Upper lobe of left lung (tissue), 6 donors: Measurements from ENCODE around the gene SGSM2. TPM values are rescaled to one million over a fixed set of nuclear protein-coding genes. Genes with fewer than 3 reads are reported as not detected.

Source experiments
- ATAC-seq, 2 donors: fragments of 200-7000 bp; cut with Tn5 transposase; one replicate each; pipeline ENCODE4 v1.9.1; 2022; ENCODE audit warnings: mild to moderate bottlenecking in 2 of 2, moderate library complexity in 2 of 2; ENCODE audit not compliant: low FRiP score in 2 of 2
- DNase-seq, 2 donors: peaks; one replicate each; pipeline ENCODE4 v3.0.0-alpha.2; 2019 to 2020
- H3K27ac ChIP-seq, 4 donors: fragments of 200-600 bp; sonication (generic); one replicate each; pipeline ENCODE4 v1.5.1; 2016 to 2019
- H3K27me3 ChIP-seq, 4 donors: fragments of 200-600 bp; sonication (generic); one replicate each; pipeline ENCODE4 v1.5.1; 2017 to 2019
- H3K36me3 ChIP-seq, 4 donors: fragments of 200-600 bp; sonication (generic); one replicate each; pipeline ENCODE4 v1.5.1; 2016 to 2019
- H3K4me1 ChIP-seq, 4 donors: fragments of 200-600 bp; sonication (generic); one replicate each; pipeline ENCODE4 v1.5.1; 2018 to 2019
- H3K4me3 ChIP-seq, 4 donors: fragments of 200-600 bp; sonication (generic); one replicate each; pipeline ENCODE4 v1.5.1; 2017 to 2019; ENCODE audit warnings: mild to moderate bottlenecking in 2 of 4, moderate library complexity in 1 of 4
- H3K9me3 ChIP-seq, 4 donors: fragments of 200-600 bp; sonication (generic); one replicate each; pipeline ENCODE4 v1.5.1; 2018 to 2019
- CTCF ChIP-seq, 6 experiments: fragments of 450-650 bp in 4 of 6; fragments of 200-600 bp in 2 of 6; sonication (generic) in 2 of 6; IDR thresholded peaks; one replicate each; pipeline ENCODE4 v1.5.1; 2016 to 2019; ENCODE audit warnings: antibody characterized with exemption in 6 of 6
- EP300 ChIP-seq, 4 donors: sonication (generic); formaldehyde crosslinking; IDR thresholded peaks; one replicate each; pipeline ENCODE4 v1.5.1; 2017; ENCODE audit warnings: antibody characterized with exemption in 4 of 4, control low read depth in 2 of 4
- POLR2A ChIP-seq, 4 donors: fragments of 450-650 bp; IDR thresholded peaks; one replicate each; pipeline ENCODE4 v1.5.1; 2016 to 2017; ENCODE audit warnings: antibody characterized with exemption in 4 of 4, mild to moderate bottlenecking in 2 of 4
- POLR2AphosphoS5 ChIP-seq, 2 donors: sonication (generic); formaldehyde crosslinking; IDR thresholded peaks; one replicate each; pipeline ENCODE4 v1.5.1; 2017; ENCODE audit warnings: antibody characterized with exemption in 2 of 2
- WGBS, 2 donors: methylation state at CpG; one replicate each; pipeline ENCODE4 v1.1.5; 2017 to 2018; 5-methylcytosine and 5-hydroxymethylcytosine counted together
- total RNA-seq, 6 donors: library from RNA; depleted of rRNA in 4 of 6; stranded (reverse); fragments of >200 nt in 4 of 6; gene quantifications; one replicate each; pipeline versions ENCODE4 v1.1.0 to v1.2.1, GENCODE V29; 2016 to 2021
- donor health status: DM: no; HTN: no; CAD: no; lungs with moderate emphysema.
- donor health status: DM: no; HTN: yes; CAD: no; lungs with severe emphysema.

The SGSM2 gene
- total RNA-seq, 6 donors from 2014 or later, result 53.1 to 313 (median 60.1) TPM

- ATAC-seq, result no peak
- DNase-seq, result peak; percentile 69 to 92
- H3K9me3 ChIP-seq, result no peaks in the 10 kb centered on the region
- no peaks in the 10 kb centered on the region for H3K36me3 ChIP-seq
- peak overlapping the region; percentile 98 to 99 (median 98) for H3K27ac ChIP-seq
- WGBS, 2 donors, result 0 to 1% methylated on average over 8 to 25 of the region's 43 CpGs
- H3K4me3 ChIP-seq, result peak overlapping the region; percentile 66 to 93 (median 78)
- H3K4me1 ChIP-seq, result peaks cover 49 to 70% (median 55%) of the 10 kb centered on the region in 4 donors
- H3K27me3 ChIP-seq, result peaks cover 0 to 2% (median 0%) of the 10 kb centered on the region in 4 donors
- no peak for TF ChIP-seq POLR2A (IDR thresholded peaks at IDR 0.05)
- TF ChIP-seq POLR2AphosphoS5 (IDR thresholded peaks at IDR 0.05), result no peak
- no peak for TF ChIP-seq EP300 (IDR thresholded peaks at IDR 0.05)
Measured at GRCh38 chr17:2400474-2400866, 63.2 kb downstream of the SGSM2 start.

- ATAC-seq (peak; percentile 79 to 85), DNase-seq (peak; percentile 95 to 99)
- Histone ChIP-seq H3K36me3 (no peaks in the 10 kb centered on the region), H3K4me3 (peak within 1 kb of the TSS; percentile 66 to 93 (median 78)), H3K9me3 (no peaks in the 10 kb centered on the region), H3K27ac (peak within 1 kb of the TSS; percentile 98 to 99 (median 98)), H3K27me3 (peaks cover 0 to 2% (median 0%) of the 10 kb centered on the region in 4 donors), H3K4me1 (peaks cover 44 to 70% (median 50%) of the 10 kb centered on the region in 4 donors)
- TF ChIP-seq POLR2AphosphoS5 (IDR thresholded peaks at IDR 0.05), result peak in 1 of 2 donors; percentile 90
- peak in 3 of 4 donors; percentile 48 to 77 (median 71) for TF ChIP-seq POLR2A (IDR thresholded peaks at IDR 0.05)
- TF ChIP-seq EP300 (IDR thresholded peaks at IDR 0.05), result peak in 1 of 4 donors; percentile 68
- TF ChIP-seq CTCF (IDR thresholded peaks at IDR 0.05), result peak in 5 of 6 experiments; percentile 11 to 38 (median 31)
- 0 to 2% methylated on average over 10 to 26 of the region's 51 CpGs for WGBS, 2 donors
Measured at GRCh38 chr17:2400877-2401425, 63.6 kb downstream of the SGSM2 start, which contains the start of gene MNT. Gene MNT (minus strand): TSS chr17:2401060. CDS start chr17:2400712, 348 bp downstream.

GRCh38 chr17:2401426-2402221, 64.3 kb downstream of the SGSM2 start:
- Histone ChIP-seq H3K27ac (peak overlapping the region; percentile 98 to 99 (median 98)), H3K4me1 (peaks cover 38 to 67% (median 44%) of the 10 kb centered on the region in 4 donors), H3K9me3 (no peaks in the 10 kb centered on the region), H3K4me3 (peak overlapping the region; percentile 33 to 87 (median 68)), H3K36me3 (no peaks in the 10 kb centered on the region), H3K27me3 (peaks cover 0 to 2% (median 0%) of the 10 kb centered on the region in 4 donors)
- TF ChIP-seq POLR2AphosphoS5 (IDR thresholded peaks at IDR 0.05) (peak; percentile 86 to 87), POLR2A (IDR thresholded peaks at IDR 0.05) (peak in 2 of 4 donors; percentile 25 to 76), CTCF (IDR thresholded peaks at IDR 0.05) (no peak), EP300 (IDR thresholded peaks at IDR 0.05) (peak in 1 of 4 donors; percentile 60)
- ATAC-seq (peak; percentile 76 to 92), DNase-seq (peak; percentile 99 to 100)
- WGBS, 2 donors, result 1% methylated on average over 41 to 47 of the region's 72 CpGs

DNA sequence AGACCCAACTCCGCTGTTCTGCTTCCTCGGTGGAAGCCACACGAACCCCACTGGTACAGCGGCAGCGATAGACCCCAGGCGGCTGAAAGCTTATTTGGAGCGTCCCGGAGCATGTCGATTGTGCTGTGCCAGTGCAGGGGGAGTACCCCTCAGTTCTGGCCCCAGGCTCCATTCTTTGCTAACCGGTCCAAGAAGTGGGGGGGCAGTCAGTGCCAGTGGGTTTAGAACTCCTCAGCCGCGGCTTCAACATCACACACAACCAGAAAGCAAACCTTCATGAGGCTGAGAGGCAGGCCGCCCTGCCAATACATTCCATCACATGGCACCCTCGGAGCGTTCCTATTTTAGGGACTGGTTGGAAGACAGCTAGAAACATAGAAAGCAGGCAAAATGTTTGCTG, 65.2 kb downstream of the SGSM2 start:
- H3K4me3 ChIP-seq, result peak overlapping the region in 3 of 4 donors; percentile 66 to 87 (median 70)
- 24 to 50% methylated on average over 2 to 12 of the region's 15 CpGs for WGBS, 2 donors
- H3K4me1 ChIP-seq, result peaks cover 31 to 60% (median 39%) of the 10 kb centered on the region in 4 donors
- ATAC-seq, result no peak
- no peaks in the 10 kb centered on the region for H3K36me3 ChIP-seq
- TF ChIP-seq EP300 (IDR thresholded peaks at IDR 0.05) (no peak), POLR2AphosphoS5 (IDR thresholded peaks at IDR 0.05) (no peak), POLR2A (IDR thresholded peaks at IDR 0.05) (no peak), CTCF (IDR thresholded peaks at IDR 0.05) (no peak)
- H3K27me3 ChIP-seq, result peaks cover 0 to 2% (median 0%) of the 10 kb centered on the region in 4 donors
- peak overlapping the region; percentile 98 to 99 (median 98) for H3K27ac ChIP-seq
- H3K9me3 ChIP-seq, result no peaks in the 10 kb centered on the region
- no peak for DNase-seq

- Histone ChIP-seq H3K36me3 (no peaks in the 10 kb centered on the region), H3K9me3 (no peaks in the 10 kb centered on the region), H3K4me3 (no peak overlapping the region), H3K4me1 (peaks cover 26 to 55% (median 34%) of the 10 kb centered on the region in 4 donors), H3K27ac (peak overlapping the region in 2 of 4 donors; percentile 98 to 99), H3K27me3 (peaks cover 0 to 2% (median 0%) of the 10 kb centered on the region in 4 donors)
- no peak for ATAC-seq
- no peak for TF ChIP-seq CTCF (IDR thresholded peaks at IDR 0.05)
- TF ChIP-seq EP300 (IDR thresholded peaks at IDR 0.05), result no peak
- no peak for TF ChIP-seq POLR2A (IDR thresholded peaks at IDR 0.05)
- TF ChIP-seq POLR2AphosphoS5 (IDR thresholded peaks at IDR 0.05), result no peak
- 99 to 100% methylated on average over 4 of the region's 4 CpGs for WGBS, 2 donors
- DNase-seq, result no peak
Measured at GRCh38 chr17:2403044-2403443, 65.7 kb downstream of the SGSM2 start.
